ENCODE data around the gene PRR20G. TPM values are rescaled to one million over a fixed set of nuclear protein-coding genes. Genes with fewer than 3 reads are reported as not detected.

Gene PRR20G
- total RNA-seq, 1 donor = not detected

GRCh38 chr3:127237835-127238234 is 50.0 kb downstream of the PRR20G start:
- Histone ChIP-seq H2AFZ (ENCODE audit: low read length) (no peak overlapping the region), H3K9me3 (ENCODE audit: low read depth, low read length) (no peaks in the 10 kb centered on the region), H3K4me1 (ENCODE audit: insufficient read depth, low read length) (no peaks in the 10 kb centered on the region), H4K20me1 (ENCODE audit: insufficient read depth, low read length) (no peaks in the 10 kb centered on the region), H3K4me2 (ENCODE audit: insufficient read depth, low read length) (no peak overlapping the region), H3K79me2 (ENCODE audit: insufficient read depth, low read length) (no peaks in the 10 kb centered on the region), H3K4me3 (ENCODE audit: insufficient read depth, low read length) (no peak overlapping the region), H3K27ac (ENCODE audit: low read depth, low read length) (no peak overlapping the region), H3K36me3 (ENCODE audit: insufficient read depth, low read length) (no peaks in the 10 kb centered on the region), H3K27me3 (ENCODE audit: insufficient read depth, low read length) (peaks cover 9% of the 10 kb centered on the region)
- no peak for TF ChIP-seq CTCF (IDR thresholded peaks at IDR 0.05; ENCODE audit: extremely low read depth, low read depth, low read length)
- no peak for DNase-seq (ENCODE audit: insufficient read length, low spot score, missing footprints)

- DNase-seq (ENCODE audit: insufficient read length, low spot score, missing footprints) = no peak
- Histone ChIP-seq H2AFZ (ENCODE audit: low read length) (no peak overlapping the region), H3K36me3 (ENCODE audit: insufficient read depth, low read length) (no peaks in the 10 kb centered on the region), H3K27ac (ENCODE audit: low read depth, low read length) (no peak overlapping the region), H3K9me3 (ENCODE audit: low read depth, low read length) (no peaks in the 10 kb centered on the region), H3K4me2 (ENCODE audit: insufficient read depth, low read length) (no peak overlapping the region), H3K4me1 (ENCODE audit: insufficient read depth, low read length) (no peaks in the 10 kb centered on the region), H4K20me1 (ENCODE audit: insufficient read depth, low read length) (no peaks in the 10 kb centered on the region), H3K4me3 (ENCODE audit: insufficient read depth, low read length) (no peak overlapping the region), H3K79me2 (ENCODE audit: insufficient read depth, low read length) (no peaks in the 10 kb centered on the region), H3K27me3 (ENCODE audit: insufficient read depth, low read length) (peaks cover 9% of the 10 kb centered on the region)
- no peak for TF ChIP-seq CTCF (IDR thresholded peaks at IDR 0.05; ENCODE audit: extremely low read depth, low read depth, low read length)
These were observed 52.1 kb downstream of the PRR20G start for GRCh38 chr3:127235706-127236105.

- peaks cover 9% of the 10 kb centered on the region for H3K27me3 ChIP-seq (ENCODE audit: insufficient read depth, low read length)
- no peak for DNase-seq (ENCODE audit: insufficient read length, low spot score, missing footprints)
- H3K4me2 ChIP-seq (ENCODE audit: insufficient read depth, low read length) = no peak overlapping the region
These were observed 53.1 kb downstream of the PRR20G start for GRCh38 chr3:127234778-127235177.

More at GRCh38 chr3:127234778-127235177, 53.1 kb downstream of the PRR20G start:
- Histone ChIP-seq H3K79me2 (ENCODE audit: insufficient read depth, low read length) (no peaks in the 10 kb centered on the region), H3K4me1 (ENCODE audit: insufficient read depth, low read length) (no peaks in the 10 kb centered on the region), H4K20me1 (ENCODE audit: insufficient read depth, low read length) (no peaks in the 10 kb centered on the region), H3K4me3 (ENCODE audit: insufficient read depth, low read length) (no peak overlapping the region), H3K9me3 (ENCODE audit: low read depth, low read length) (no peaks in the 10 kb centered on the region), H3K27ac (ENCODE audit: low read depth, low read length) (no peak overlapping the region), H3K36me3 (ENCODE audit: insufficient read depth, low read length) (no peaks in the 10 kb centered on the region), H2AFZ (ENCODE audit: low read length) (no peak overlapping the region)
- TF ChIP-seq CTCF (IDR thresholded peaks at IDR 0.05; ENCODE audit: extremely low read depth, low read depth, low read length) = no peak

Small RNAs within 50 kb of the gene (small RNA-seq; reads per million reads assigned to genes)
- gene RNU6-1047P = not detected

Other genes with a start within 250 kb of the PRR20G start
- not detected in 2 replicates for gene PRR23E, start 94.9 kb downstream of the PRR20G start, total RNA-seq

Data from osteoblast (primary cell).